G401.6 (cell line): ENCODE measurements around the gene STX16.

Experiments
- FAIRE-seq: peaks from 2 replicates; lab custom pipeline; 2012; peaks lifted over from hg19 to GRCh38; lab: Jason Lieb, UNC

The STX16 gene, protein sequence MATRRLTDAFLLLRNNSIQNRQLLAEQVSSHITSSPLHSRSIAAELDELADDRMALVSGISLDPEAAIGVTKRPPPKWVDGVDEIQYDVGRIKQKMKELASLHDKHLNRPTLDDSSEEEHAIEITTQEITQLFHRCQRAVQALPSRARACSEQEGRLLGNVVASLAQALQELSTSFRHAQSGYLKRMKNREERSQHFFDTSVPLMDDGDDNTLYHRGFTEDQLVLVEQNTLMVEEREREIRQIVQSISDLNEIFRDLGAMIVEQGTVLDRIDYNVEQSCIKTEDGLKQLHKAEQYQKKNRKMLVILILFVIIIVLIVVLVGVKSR

DNA sequence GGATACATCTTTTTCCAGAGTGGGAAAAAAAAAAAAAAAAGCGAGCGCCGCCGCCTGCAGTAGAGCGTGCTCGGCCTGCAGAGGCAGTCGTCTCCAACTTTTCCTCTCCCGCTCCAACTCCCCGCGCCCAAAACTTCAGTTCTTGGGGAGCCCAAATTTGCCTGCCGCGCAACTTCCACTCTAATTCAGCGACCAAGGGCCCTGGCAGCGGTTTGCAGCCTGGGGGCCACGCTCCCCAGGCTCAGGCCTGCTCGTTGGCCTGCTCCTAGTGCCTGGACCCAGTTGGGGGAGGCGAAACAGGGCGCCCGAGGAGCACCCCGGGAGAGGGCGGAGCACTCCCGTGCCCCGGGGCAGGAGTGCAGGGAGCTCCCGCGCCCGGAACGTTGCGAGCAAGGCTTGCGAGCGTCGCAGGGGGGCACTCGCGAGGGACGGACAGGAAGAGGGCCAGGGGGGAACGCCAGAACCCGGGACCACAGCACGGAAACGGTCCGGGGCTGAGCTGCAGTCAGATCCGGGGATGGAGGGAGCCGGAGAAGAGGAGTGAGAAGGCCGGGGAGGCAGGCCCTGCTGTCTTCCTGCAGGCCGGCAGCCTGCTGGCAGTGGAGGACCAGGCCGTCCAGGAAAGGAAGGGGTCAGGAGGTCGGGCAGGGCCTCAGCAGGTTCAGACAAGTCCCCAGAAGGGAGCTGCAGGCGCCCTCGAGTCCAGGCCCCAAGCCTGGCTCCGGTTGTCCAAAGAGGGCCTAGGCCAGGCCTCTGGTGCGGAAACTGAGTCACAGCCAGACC is at the start of gene STX16:
Gene STX16, plus strand, starts transcription at position 508 of the 783 bp plus-strand sequence. CDS start 724 bp downstream, outside the sequence.
- no peak for FAIRE-seq

DNA sequence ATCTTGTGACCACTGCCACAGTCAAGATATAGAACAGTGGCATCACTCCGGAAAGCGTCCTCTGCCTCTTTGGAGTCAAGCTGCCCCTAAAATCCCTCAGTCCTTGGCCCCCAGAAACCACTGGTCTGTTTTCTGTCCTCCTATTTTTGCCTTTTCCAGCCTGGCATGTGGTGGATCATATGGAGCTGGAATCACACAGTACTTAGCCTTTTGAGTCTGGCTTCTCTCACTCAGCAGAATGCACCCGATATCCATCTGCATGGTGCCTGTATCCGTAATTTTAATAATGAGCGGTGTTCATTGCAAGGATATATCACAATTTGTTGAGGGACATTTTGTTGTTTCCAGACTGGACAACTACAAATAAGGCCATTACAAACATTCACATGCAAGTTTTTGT is 49.0 kb upstream of the STX16 start:
- no peak for FAIRE-seq

DNA sequence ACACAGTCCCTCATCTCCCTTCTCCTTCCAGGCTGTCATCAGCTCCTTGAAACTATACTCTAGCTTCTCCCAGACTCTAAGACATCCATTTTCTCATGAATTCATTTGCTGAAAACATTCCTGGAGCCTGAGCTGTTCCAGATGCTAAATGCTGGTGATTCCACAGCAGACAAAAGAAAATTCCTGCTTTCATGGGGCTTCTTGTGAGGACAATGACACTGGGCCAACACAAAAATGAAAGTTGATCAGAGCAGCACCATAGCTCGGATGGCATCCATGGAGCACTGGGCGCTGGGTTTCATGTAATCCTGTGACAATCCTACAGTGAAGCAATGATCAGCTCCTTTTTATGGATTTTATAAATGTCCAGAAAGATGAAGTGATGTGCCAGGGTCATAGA is 47.4 kb upstream of the STX16 start:
- no peak for FAIRE-seq

DNA sequence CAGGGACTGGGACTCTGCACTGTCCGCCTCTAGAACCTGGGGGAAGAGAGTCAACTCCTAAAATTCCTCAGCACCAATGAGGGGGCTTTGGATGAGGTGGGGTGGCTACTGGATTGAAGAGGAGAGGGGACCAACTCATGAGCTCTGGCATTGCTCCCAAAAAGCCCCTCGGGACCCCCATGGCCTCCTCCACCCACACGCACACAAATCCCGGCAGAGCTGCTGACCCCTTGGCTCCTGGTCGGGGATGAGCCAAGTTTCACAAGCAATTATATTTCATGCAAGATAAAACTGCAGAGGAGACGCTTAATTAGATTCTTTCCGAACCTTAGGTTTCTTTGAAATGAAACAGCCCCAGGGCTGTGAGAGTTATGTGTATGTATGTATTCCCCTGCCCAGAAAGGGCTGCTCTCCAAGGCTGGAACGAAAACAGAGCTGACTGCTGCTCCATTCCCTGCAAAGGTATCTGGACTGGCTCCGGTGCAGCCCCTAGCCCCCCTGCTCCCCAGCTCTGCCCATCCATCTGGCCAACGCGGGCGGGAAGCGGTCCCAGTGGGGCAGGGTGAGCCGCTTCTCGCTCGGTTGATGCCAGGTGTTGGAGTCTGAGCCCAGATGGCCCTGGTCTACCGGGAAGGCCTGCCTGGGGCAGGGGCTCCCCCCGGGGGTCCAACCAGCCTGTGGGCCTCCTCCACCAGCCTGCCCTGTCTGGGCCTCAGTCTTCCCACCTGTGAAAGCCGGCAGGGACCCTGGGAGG is 46.8 kb upstream of the STX16 start:
- no peak for FAIRE-seq

DNA sequence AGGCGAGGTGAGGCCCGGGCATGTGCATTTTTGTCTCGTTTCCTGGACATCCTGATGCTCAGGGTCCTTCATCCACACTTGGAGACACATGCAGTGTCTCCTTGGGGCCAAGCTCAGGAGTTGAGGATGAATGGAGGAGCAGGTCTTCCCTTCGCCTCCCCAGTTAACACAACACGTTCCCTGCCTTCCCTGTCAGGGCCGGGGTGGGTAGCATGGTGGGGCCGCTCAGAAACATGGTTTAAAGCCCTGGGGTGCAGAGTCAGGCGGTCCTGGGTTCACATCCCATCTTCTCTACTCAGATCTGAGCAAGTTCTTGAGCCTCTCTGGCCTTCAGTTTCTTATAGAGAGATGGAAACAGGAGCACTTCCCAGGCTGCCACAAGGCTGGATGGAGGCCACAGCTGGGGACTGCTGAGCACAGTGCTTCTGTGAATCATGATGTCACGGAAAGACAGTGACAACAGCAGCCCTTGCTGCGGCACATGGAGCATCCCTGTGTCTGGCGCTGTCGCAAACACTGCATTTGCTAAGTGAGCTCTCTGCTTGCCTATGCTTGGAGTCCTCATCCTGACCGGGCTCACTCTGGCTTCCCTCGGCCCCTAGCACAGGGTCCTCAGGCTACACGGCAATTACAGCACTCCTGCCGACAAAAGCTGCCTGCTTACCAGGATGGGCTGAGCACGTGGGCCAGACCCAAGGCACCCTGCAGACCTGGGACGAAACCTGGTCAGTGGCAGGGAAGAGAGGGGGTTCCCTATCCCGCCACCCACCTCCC is 45.6 kb upstream of the STX16 start:
- no peak for FAIRE-seq

DNA sequence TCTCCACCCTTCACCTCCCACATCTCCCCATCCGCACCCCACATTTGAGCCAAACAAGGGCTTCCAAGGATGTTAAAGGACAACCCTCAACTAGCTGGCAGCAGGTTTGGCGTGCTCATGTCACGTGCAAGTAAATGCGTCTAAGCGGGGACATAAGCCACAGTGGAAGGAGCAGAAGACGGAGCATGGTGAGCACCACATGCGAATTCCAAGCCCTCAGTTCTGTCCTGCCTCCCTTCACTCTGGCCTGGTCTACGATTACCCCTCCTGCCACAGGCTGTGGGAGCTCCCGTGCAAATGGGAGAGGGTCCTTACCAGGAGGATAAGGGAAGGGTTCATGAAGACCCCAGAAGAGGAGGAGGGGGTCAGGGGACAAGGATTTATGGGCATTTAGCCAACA is 44.9 kb upstream of the STX16 start:
- FAIRE-seq = no peak

DNA sequence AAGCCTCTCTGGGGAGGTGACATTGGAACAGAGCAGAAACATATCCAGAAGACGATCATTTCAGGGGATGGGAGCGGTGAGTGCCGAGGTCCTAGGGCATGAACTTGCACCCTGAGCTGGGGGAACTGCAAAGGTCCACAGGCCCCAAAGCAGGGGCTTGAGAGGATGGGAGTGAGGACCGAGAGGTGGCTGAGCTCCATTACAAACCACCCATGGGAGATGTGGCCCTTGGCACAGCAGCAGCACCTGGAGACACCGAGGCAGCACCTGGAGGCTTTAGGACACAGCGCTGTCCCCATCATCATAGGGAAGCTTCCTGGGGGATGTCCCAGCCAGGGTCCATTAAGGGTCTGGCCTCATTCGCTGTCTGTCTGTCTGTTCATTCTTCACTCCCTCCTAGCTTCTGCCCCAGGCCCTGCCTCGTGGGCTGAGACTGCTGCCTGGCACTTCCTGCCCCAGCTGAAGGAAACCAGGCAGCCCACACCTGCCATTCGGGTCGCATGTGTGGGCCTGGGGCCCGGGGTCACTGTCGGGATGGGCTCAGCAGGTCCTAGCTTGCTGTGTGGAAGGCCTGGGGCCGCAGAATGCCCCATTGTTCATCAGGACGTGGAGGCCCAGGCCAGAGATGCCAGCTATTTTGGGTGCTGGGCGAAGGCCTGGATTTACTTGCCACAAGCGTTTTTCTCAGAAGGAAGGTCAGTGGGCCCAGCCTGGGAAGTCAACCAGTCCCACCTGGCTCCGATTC is 42.8 kb upstream of the STX16 start:
- no peak for FAIRE-seq

DNA sequence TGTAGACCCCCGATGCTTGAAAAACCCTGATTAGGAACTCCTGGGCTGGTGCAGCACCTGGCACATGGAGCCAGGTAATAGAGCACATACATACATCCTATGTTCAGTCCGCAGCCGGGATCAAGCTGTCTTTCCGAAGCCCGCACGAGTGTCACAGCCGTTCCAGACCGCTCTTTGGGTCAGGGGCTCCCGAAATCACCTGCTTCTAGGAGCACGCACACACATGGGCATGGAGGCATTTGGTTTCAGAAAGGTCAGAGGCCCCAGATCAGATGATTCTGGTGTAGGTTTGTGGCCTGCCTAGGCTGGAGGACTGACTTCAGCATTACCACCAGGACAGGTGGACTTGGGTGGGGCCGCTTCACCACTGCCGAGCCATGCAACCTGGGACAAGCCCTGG is 42.1 kb upstream of the STX16 start:
- no peak for FAIRE-seq

DNA sequence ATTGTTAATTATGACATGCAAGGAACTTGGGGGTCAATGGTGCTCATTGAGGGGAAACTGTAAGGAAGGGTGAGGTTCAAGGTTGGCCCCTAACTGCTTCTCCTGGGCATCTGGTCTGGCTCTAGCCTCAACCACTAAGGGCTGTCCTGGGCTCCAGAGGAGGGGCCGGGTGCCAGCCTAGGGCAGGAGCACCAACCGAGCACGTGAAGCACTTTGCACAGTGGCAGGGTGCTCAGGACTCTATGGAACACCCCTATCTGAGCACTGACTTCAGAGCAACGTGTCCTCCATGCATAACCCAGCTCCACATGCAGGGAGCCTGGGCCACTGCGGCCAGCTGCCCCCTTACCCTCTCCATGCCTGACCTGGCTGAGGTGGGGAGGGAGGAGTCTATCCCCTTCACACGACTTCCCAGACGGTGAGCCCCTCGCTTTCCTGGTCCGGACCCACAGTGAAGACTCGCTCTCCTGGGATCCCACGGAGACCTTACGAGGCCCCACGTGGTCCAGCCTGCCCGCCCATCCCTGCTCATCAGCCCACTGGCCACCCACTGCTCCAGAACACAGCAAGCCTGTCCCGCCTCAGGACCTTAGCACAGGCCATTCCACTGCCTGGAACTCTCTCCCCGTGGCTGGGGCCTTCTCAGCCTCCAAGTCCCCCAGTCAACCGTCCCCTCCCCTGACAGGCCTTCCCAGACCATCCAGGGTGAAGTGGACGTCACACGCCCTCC is 40.8 kb upstream of the STX16 start:
- no peak for FAIRE-seq

DNA sequence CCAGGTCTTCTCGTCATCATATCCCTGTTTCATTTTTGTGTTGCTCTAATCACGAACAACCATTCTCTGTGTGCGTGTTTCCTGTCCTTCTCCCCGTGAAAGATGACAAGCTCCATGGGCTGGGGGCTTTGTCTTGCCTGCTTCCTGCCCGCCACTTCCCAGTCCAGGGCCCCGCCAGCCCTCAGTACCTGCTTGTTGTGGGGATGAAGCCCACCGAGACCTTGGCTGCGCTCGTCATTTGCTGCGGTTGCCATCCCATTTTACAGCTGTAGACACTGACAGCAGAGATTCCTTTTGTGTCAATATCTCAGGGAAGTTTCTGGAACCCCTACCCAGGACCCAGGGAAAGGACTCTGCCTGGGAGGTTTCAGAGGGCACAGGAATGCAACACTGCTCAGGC is 40.3 kb upstream of the STX16 start:
- FAIRE-seq = no peak

DNA sequence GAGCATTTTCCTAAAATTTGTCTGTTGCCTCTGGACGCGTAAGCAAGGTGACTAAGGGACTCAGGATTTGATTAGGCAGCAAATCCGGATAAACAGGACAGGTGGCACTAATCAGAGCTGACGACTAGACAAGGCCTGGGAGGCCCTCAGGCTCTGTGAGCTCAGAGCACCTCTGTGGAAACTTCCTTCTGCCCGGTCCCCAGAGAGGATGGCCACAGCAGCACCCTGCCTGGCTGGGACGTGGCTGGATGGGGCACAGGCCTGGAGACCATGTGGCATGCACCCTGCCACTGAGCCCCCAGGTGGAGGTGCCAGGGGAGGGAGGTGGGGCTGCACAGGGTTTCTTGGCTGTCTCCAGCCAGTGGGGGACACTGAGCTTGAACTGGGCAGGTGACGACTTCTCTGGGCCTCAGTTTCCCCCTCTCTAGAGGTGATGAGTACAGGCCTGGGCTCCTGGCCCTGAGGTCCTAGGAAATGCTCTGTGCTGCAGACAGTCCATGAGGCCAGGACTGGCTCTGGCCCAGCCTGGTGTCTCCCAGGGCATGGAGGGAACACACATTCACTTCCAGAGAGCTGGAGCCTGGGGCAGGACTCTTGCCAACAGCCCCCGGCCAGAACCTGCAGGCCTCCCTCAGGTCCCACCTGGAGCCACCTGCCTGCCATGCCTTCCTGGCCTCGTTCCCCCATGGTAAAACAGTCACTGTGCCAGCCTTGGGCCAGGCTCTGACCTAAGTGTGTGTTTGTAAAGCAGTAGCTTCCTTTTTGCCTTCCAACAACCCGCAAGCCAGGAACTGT is 39.6 kb upstream of the STX16 start:
- no peak for FAIRE-seq

DNA sequence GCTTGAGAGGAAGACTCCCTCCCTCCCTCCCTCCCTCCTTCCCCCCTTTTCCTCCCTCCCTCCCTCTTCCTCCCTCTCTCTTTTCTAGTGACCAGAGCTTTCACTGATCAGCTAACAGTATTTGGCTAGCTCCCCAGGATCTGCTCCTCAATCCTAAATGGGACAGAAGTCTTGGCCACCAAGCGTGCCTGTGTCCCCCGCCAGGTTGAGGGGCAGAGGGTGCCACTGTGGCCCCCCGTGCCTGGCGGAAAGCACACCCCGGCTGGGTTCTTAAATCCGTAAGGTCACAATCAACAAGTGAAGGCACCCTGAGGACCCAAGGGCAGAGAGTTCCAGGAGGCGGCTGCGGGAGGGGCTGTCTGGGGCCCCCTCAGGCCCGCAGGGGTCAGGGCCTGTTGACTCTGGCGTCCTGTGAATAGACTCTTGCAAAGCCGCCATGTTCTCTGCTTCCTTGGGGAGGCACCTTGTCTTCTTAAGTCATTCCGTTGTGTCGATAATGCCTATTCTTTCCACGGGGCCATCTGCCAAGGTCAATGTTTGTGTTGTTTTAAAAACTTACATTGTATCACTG is 38.9 kb upstream of the STX16 start:
- FAIRE-seq = no peak

DNA sequence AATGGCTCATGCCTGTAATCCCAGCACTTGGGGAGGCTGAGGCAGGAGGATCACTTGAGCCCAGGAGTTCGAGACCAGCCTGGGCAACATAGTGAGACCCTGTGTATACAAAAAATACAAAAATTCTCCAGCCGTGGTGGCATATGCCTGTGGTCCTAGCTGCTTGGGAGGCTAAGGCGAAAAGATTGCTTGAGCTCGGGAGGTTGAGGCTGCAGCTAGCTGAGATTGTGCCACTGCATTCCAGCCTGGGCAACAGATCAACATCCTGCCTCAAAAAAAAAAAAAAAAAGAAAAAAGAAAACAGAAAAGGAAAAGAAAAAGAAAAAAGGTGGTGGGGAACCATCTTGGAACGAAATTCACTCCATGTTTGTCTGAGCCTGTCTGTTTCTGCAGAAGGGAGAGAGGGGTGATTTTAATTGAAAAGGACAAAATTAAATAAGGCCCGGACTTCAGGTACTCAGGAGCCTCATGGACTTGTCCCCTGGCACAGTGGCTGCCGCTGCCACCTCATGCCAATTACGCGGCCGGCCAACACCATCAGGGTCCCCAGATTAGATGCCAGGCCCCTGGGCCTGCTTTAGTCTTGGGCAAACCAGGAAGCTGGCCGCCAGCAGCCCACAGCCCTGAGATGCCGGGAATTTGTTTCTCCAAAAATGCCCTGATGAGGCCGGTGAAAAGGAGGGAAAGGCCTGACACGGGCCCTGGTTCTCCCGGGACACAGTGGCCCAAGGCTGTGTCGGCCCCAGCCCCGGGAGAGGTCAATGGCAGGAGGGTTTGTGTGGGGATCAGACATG is 37.8 kb upstream of the STX16 start:
- FAIRE-seq = no peak

DNA sequence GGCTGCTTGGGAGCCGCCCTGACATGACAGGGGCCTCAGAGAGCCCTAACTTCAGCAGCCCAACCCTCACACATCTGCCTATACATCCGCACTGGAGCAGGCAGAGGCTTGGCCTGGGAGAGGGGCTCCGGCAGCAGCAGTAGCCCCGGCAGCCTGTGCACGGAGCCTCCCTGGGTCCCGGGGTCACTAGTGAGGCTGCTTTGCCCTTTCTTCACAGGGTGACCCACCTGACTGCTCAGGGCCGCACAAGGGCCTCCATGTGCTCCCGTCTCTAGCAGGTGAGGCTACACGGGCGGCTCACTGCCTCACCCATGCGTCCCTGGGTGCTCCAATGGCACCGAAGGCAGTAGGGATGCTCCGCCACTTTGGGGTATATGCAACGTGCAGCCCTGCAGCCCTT is 36.7 kb upstream of the STX16 start:
- no peak for FAIRE-seq

DNA sequence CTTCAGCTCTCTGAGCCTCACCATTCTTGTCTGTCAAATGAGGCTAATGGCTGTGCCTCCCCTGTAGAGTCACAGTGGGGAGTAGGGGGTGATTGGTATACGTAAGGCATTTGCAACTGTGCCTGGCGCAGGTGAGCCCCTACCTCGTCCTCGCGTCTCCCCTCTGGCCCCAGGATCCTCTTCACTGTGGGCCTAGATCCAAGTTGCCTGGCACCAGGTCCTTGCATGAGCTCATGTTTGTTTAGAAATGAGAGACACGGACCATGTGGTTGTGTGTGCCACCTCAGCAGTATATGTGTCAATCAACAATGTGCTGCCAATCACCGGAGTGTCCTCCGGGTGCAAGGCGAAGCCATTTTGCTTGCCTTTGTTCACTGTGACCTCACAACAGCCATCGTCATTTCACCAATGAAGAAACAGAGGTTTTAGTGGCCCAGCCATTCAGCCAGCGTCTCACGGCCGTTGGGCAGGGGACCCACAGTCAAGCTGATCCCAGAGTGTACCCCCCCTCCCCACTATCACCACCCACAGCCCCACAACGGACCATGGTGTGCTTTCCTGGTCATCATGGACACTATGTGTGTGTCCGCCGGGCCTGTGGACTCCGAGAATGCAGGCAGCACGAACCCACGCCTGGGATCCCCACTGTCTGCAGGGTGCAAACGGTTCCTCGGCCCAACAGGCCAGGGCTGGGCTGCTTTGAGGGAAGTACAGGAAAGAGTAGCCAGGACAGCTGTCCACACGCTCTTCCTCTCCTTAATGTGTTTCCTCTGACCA is 35.9 kb upstream of the STX16 start:
- no peak for FAIRE-seq

DNA sequence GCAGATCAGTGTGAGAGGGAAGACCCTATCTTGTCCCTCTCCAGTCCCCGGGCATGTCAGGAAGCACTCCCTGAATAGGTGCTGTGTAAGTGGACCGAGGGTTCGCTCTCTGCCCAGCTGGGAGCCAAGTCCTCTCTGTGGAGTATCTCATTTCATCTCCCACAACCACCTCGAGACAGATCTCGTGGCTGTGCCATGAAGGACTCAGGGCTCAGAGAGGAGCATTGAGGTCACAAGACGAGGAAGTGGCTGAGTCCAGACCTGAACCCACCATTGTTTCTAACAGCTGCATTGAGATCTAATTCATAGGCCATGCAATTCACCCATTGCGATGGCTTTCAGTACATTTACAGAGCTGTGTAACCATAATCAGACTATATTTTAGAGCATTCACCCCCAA is 34.7 kb upstream of the STX16 start:
- FAIRE-seq = no peak

DNA sequence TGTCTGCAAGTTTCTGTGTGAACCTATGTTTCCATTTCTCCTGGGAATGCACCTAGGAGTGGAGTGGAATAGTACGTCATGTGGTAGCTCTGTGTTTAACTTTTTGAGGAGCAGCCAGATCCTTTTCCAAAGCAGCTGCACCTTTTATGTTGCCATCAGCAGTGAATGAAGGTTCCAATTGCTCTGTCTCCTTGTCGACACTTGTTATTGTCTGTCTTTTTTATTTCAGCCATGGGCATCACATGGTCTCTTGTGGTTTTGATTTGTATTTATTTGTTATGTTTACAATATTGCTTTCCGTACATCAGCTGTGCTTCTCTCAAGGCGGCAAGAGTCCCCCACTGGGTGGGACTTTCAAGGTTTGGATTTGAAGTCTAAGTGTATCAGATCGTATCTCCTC is 33.9 kb upstream of the STX16 start:
- no peak for FAIRE-seq
